Loucy (cell line): Measurements from ENCODE around the gene PTPRQ.

Experiments
- EZH2phosphoT487 ChIP-seq: fragments of 200-600 bp; IDR thresholded peaks from 2 replicates; pipeline ENCODE4 v1.6.1; 2018; ENCODE audit warnings: antibody characterized with exemption, mild to moderate bottlenecking, moderate library complexity, borderline replicate concordance
- TF ChIP-seq, protein P1 (sequence below): fragments of 200-600 bp; sonication (generic); conservative IDR thresholded peaks from 2 replicates; pipeline ENCODE4 v1.5.1; 2014; ENCODE audit warnings: mild to moderate bottlenecking, antibody characterized with exemption, low read length

DNA sequence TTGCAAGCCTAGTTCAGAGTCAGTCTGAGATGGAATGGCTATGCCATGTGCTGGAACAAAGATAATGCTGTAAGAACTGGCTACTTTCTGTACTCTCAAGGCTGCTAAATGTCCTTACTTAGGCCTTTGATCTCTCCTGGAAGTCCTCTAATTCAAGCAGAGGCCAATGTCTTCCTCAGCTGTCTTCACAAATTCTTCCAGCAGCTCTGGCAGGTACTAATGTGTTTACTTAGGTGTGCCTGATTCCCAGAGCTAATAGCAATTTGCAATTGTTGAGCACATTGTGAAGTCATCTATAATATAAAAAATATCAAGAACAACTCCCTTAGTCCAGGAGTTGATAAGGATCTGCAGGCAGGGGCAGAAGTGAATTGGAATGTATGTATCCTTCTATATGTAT lies 268.8 kb downstream of the PTPRQ start:
- TF ChIP-seq, protein P1, sequence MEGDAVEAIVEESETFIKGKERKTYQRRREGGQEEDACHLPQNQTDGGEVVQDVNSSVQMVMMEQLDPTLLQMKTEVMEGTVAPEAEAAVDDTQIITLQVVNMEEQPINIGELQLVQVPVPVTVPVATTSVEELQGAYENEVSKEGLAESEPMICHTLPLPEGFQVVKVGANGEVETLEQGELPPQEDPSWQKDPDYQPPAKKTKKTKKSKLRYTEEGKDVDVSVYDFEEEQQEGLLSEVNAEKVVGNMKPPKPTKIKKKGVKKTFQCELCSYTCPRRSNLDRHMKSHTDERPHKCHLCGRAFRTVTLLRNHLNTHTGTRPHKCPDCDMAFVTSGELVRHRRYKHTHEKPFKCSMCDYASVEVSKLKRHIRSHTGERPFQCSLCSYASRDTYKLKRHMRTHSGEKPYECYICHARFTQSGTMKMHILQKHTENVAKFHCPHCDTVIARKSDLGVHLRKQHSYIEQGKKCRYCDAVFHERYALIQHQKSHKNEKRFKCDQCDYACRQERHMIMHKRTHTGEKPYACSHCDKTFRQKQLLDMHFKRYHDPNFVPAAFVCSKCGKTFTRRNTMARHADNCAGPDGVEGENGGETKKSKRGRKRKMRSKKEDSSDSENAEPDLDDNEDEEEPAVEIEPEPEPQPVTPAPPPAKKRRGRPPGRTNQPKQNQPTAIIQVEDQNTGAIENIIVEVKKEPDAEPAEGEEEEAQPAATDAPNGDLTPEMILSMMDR: no peak
- TF ChIP-seq EZH2phosphoT487: no peak
